Mammary epithelial cell (primary cell): Measurements from ENCODE around the gene NANP.

Experiments used
- EZH2 ChIP-seq: IDR thresholded peaks from 2 replicates; pipeline ENCODE4 v1.6.1; 2012; ENCODE audit warnings: low read length, inconsistent platforms, borderline replicate concordance
- TF ChIP-seq, protein P1 (sequence below), 2 donors: IDR thresholded peaks in 1 of 2; conservative IDR thresholded peaks in 1 of 2; 2 replicates each; pipeline ENCODE4 v1.5.1; 2011 to 2012; ENCODE audit warnings: inconsistent platforms in 2 of 2, low read length in 2 of 2, mild to moderate bottlenecking in 2 of 2, control low read depth in 1 of 2, low read depth in 1 of 2; ENCODE audit not compliant: insufficient read depth in 1 of 2; ENCODE audit errors: extremely low read depth in 1 of 2

DNA sequence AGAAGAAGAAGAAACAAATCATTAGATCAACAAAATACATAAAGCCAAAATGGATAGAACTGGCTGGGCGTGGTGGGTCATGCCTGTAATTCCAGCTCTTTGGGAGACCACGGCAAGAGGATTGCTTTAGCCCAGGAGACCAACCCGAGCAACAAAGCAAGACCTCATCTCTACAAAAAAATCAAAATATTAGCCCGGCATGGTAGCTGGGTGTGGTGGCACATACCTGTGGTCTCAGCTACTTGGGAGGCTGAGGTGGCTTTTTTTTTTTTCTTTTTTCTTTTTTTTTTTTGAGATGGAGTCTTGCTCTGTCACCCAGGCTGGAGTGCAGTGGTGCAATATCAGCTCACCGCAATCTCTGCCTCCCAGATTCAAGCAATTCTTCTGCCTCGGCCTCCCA, 59.9 kb downstream of the NANP start:
- TF ChIP-seq, protein P1, sequence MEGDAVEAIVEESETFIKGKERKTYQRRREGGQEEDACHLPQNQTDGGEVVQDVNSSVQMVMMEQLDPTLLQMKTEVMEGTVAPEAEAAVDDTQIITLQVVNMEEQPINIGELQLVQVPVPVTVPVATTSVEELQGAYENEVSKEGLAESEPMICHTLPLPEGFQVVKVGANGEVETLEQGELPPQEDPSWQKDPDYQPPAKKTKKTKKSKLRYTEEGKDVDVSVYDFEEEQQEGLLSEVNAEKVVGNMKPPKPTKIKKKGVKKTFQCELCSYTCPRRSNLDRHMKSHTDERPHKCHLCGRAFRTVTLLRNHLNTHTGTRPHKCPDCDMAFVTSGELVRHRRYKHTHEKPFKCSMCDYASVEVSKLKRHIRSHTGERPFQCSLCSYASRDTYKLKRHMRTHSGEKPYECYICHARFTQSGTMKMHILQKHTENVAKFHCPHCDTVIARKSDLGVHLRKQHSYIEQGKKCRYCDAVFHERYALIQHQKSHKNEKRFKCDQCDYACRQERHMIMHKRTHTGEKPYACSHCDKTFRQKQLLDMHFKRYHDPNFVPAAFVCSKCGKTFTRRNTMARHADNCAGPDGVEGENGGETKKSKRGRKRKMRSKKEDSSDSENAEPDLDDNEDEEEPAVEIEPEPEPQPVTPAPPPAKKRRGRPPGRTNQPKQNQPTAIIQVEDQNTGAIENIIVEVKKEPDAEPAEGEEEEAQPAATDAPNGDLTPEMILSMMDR (conservative IDR thresholded peaks at IDR 0.05 in 1 of 2, IDR thresholded peaks at IDR 0.05 in 1 of 2; ENCODE audit: extremely low read depth in 1 of 2, insufficient read depth in 1 of 2, low read depth in 1 of 2, low read length in 2 of 2), result no peak
- TF ChIP-seq EZH2, result no peak
